GM18526 (cell line): Measurements from ENCODE around the gene LHFPL2.

Experiments used
- POLR2A ChIP-seq: IDR thresholded peaks from 3 replicates; pipeline ENCODE4 v1.6.1; 2011; ENCODE audit not compliant: insufficient read length; ENCODE audit errors: extremely low read depth

Gene LHFPL2

GRCh38 chr5:78518365-78519197 is 130.0 kb downstream of the LHFPL2 start:
- TF ChIP-seq POLR2A, result no peak

DNA sequence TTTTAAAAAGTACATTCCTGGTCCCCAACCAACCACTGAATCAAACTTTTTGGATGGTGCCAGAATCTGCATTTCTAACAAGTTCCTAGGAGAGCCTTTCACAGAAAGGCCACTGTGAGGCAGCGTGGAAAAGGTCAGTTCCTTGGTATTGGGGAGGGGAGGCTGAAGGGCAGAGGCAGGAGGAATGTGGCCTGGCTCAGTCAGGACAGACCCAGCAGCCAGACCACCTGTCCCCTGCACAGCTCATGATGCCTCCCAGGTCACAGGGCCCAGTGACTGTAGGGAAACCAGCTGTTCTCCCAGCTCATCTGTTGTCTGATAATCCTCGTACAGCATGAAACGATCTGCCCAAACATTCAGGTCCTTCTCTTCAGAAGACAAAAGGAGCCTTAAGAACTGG is 132.9 kb downstream of the LHFPL2 start:
- TF ChIP-seq POLR2A, result no peak

DNA sequence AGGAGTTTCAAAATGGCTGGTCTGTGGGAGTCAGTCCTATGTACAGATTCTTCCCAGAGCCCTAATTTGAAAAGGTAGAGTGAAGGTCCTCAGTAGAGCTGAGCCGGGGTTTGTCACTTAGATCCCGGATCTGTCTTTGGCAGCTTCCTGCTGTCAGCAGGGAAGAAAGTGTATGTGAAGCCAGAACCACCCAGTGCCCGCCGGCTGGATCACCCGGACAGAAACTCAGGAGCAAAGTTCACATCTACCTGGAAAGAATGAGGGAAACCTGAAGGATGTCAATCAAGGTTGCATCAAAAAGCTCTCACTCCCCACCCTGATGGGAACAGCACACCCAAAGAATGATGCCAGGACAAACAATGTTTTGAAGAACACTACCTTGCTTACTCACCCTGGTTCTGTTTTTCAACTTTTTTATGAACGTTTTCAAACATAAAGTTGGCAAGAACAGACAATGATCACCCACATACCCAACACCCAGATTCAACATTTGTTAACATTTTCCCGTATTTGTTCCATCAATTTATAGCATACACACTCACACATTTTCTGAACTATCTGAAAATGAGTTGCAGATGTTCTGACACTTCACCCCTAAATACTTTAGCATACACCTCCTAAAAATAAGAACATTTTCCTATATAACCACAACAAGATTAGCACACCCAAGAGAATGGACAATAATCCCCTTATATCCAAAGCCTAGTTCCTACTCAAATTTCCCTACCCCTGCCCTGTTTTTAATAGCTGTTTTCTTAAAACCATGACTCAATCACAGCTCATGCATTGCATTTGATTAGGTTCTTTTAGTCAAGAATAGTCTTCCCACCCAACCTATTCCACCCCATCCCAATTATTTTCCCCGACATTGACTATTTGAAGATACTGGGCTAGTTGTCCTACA is 133.9 kb downstream of the LHFPL2 start:
- TF ChIP-seq POLR2A, result no peak

DNA sequence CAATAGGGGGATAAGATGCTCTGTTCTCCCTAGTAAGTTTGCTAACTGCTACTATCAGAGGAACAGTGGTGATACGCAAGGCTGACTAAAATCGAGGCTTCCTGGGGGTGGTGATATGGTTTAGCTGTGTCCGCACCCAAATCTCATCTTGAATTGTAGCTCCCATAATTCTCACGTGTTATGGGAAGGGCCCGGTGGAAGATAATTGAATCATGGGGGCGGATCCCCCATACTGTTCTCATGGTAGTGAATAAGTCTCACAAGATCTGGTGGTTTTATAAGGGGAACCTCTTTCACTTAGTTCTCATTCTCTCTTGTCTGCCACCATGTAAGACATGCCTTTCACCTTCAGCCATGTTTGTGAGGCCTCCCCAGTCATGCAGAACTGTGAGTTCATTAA is 135.1 kb downstream of the LHFPL2 start:
- no peak for TF ChIP-seq POLR2A

DNA sequence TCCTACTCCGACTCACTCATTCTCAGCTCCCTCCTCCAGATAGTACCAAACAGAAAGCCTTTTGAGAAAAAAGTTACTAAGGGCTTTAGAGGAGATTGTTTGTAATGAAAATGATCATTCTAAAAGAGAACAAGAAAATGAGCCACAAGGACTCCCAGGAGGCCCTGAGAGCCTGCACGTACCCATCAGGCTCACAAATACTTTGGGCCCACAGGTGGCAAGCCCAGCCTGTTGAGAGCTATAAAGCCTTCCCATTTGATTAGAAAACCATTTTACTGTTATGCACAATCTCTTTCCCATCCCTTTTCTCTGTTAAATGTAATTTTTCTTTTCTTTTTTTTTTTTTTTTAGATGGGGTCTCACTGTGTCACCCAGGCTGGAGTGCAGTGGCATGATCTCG is 136.1 kb downstream of the LHFPL2 start:
- no peak for TF ChIP-seq POLR2A

DNA sequence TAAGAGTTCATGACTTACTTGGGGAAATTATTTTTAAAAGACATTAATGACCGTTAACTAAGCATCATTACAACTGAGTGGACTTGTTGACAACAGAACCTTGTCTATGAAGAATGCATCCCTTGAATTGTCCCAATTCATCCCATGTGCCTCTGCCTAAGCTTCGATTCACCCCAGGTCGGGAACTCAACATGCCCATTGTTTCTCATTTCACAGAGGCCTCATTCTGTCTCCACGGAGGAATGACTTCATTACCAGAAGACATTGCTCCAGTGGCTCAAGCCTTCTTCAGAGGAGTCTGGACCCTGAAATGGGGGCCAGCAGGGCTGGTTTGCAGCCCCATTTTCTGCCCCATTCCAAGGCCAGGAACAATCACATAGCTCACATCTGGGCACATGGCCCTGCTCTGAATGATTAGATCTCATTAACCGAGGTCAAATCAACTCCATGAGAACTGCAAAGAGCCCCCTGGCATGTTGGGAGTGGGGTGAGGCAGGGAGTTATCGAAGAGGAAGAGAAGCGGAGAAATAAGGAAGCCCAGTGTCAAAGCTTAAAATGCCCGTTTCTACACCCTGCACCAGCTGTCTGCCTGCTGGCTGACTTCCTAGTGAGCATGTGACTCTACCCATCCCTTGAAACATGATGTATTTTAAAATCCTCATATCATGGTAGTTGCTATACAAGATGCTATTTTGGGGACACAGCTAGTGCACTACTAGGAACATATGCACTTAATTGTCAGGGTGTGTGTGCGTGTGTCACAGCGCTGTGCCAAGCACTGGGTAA is 137.3 kb downstream of the LHFPL2 start:
- TF ChIP-seq POLR2A, result no peak

GRCh38 chr5:78509884-78510769 is 138.4 kb downstream of the LHFPL2 start:
- TF ChIP-seq POLR2A, result no peak

- TF ChIP-seq POLR2A, result no peak
Observed at GRCh38 chr5:78509145-78509865, 139.3 kb downstream of the LHFPL2 start.

DNA sequence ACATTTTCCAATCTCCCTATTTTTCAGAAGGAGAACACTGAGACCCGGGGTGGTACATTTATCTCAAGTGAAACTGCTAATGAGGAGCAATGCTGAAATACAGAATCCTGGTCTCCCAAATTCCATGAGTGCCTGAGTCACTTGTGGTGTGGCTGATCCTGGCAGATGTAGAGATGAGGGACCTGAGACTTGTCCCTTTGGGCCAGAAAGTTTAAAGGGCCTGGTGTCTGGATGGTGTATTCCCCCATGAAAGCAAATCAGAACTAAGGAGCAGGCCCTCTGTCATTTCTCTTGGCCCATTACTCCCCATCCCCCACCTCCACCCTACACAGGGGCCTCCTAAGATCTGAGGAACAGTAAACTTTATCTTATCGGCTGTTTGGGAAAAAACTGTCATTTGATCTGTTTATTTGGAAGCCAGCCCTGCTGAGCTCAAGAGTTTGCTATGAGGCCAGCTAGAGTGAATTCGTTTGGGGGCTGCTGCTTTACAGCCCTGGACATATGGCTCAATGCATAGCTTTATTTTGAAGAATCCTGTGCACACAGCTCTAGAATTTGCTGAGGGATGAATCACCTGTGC is 140.3 kb downstream of the LHFPL2 start:
- no peak for TF ChIP-seq POLR2A

- TF ChIP-seq POLR2A, result no peak
Observed at GRCh38 chr5:78507531-78507930, 141.0 kb downstream of the LHFPL2 start.

DNA sequence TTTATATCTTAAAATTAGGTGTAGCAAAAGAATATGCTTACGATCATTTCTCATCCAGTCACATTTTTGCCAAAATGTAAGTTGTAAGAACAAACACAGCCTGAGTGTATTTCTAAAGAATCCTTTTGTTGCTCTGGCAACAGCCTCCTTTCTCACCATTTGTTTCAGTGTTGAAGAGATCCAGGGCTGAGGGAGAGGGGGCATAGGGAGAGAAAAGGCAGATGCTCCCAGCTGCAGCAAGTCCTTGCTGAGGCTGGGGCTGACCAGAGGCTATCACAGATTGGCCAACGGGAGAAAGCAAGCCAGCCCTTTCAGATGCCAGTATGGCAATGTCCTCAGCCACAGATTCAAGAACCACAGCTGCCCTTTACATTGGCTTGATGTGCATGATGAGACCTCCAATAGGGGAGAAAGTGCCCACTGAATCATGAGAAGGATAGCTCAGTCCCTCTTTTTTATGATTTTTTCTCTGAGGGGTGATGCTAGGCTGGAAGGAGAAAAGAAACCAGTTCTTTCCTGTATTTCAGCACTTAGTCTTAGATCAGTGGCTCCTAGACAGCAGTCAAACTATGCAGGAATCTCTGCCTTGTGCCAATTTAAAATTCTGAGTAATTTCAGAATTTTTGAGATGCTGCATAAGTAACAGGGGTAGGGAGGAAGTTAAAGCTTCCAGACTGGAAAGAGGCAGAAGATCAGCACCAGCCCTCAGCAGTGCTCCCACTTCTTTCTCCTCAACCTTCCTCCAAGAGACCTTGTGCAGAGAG is 142.1 kb downstream of the LHFPL2 start:
- no peak for TF ChIP-seq POLR2A

DNA sequence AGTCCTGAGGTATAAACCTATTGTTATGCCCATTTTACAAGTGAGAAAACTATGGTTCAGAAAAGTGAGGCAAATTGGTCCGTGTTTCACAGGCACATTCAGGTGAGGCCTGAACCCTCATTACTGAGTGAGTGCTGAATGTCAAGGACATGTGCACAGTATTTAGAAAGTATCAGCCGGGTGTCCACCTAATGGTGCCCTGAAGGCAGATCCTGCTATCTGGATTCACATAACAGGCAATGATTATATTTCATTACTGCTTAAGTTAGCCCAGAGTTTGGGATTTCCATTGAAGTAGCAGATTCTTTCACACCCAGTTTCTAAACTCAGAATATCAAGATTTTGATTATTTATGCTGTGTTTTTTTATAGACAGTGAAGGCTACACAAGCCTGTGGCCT is 142.7 kb downstream of the LHFPL2 start:
- TF ChIP-seq POLR2A, result no peak
